SU-DHL-6 (cell line): ENCODE data around the gene COL15A1.

Experiments used
- H2AFZ ChIP-seq: fragments of 200-600 bp; sonication (generic); 2 replicates; pipeline ENCODE4 v1.6.1; 2014; ENCODE audit warnings: low read depth, mild to moderate bottlenecking, moderate library complexity, mixed read lengths, antibody characterized with exemption, low read length; ENCODE audit not compliant: severe bottlenecking
- H3F3A ChIP-seq: fragments of 200-600 bp; shearing (Covaris generic); 2 replicates; pipeline ENCODE4 v1.6.0; 2016; ENCODE audit warnings: antibody characterized with exemption, mild to moderate bottlenecking; ENCODE audit not compliant: insufficient read depth
- H3K27ac ChIP-seq: fragments of 200-600 bp; sonication (generic); 2 replicates; pipeline ENCODE4 v1.5.1; 2016; ENCODE audit warnings: low read depth, mild to moderate bottlenecking, low read length, moderate library complexity, mixed read lengths
- H3K27me3 ChIP-seq: fragments of 200-600 bp; sonication (generic), shearing (Covaris generic); 2 replicates; pipeline ENCODE4 v1.6.0; 2014; ENCODE audit warnings: mild to moderate bottlenecking, low read length
- H3K36me3 ChIP-seq: fragments of 200-600 bp; sonication (generic); 2 replicates; pipeline ENCODE4 v1.6.1; 2014; ENCODE audit warnings: mild to moderate bottlenecking, low read length, mixed read lengths
- H3K4me2 ChIP-seq: fragments of 300-600, 200-600 bp; shearing (Covaris generic), sonication (generic); 2 replicates; pipeline ENCODE4 v1.6.0; 2014; ENCODE audit warnings: low read length, low read depth, mild to moderate bottlenecking; ENCODE audit not compliant: poor library complexity, severe bottlenecking
- H3K4me3 ChIP-seq: fragments of 200-600 bp; sonication (generic); 2 replicates; pipeline ENCODE4 v1.5.1; 2014; ENCODE audit warnings: antibody characterized with exemption, low read length, mild to moderate bottlenecking, mixed read lengths; ENCODE audit not compliant: insufficient read depth, poor library complexity, severe bottlenecking
- H3K79me2 ChIP-seq: fragments of 200-600 bp; sonication (generic); 2 replicates; pipeline ENCODE4 v1.6.1; 2014; ENCODE audit warnings: mild to moderate bottlenecking, low read length, moderate library complexity; ENCODE audit not compliant: insufficient read depth
- H3K9ac ChIP-seq: fragments of 200-600 bp; sonication (generic); 2 replicates; pipeline ENCODE4 v1.7.0; 2014; ENCODE audit warnings: mild to moderate bottlenecking, low read length
- H3K9me2 ChIP-seq: fragments of 200-600 bp; sonication (generic); replicated peaks from 2 replicates; pipeline ENCODE4 v1.6.1; 2014; ENCODE audit warnings: low read length; ENCODE audit not compliant: insufficient read depth
- H3K9me3 ChIP-seq: fragments of 200-600 bp; sonication (generic); 2 replicates; pipeline ENCODE4 v1.6.1; 2014; ENCODE audit warnings: low read length, mixed read lengths; ENCODE audit not compliant: insufficient read depth
- H4K20me1 ChIP-seq: fragments of 200-600 bp; sonication (generic); 2 replicates; pipeline ENCODE4 v1.6.1; 2014; ENCODE audit warnings: low read depth, mild to moderate bottlenecking, antibody characterized with exemption, low read length, moderate library complexity, mixed read lengths
- CTCF ChIP-seq: fragments of 200-600 bp; sonication (generic); IDR thresholded peaks from one replicate; pipeline ENCODE4 v1.5.1; 2017; ENCODE audit warnings: antibody characterized with exemption, mild to moderate bottlenecking, low read length, moderate library complexity; ENCODE audit not compliant: insufficient read depth, poor library complexity, severe bottlenecking
- EZH2phosphoT487 ChIP-seq: fragments of 200-600 bp; sonication (generic), shearing (Covaris generic); conservative IDR thresholded peaks from 2 replicates; pipeline ENCODE4 v1.6.1; 2018; ENCODE audit warnings: mild to moderate bottlenecking, antibody characterized with exemption, low read length, moderate library complexity, mixed read lengths

Gene COL15A1

GRCh38 chr9:98951967-98952366, 8.3 kb downstream of the COL15A1 start:
- no peaks in the 10 kb centered on the region for H3K79me2 ChIP-seq
- no peaks in the 10 kb centered on the region for H3K9me3 ChIP-seq
- no peak overlapping the region for H3K9ac ChIP-seq
- H3K9me2 ChIP-seq, result no peaks in the 10 kb centered on the region
- H4K20me1 ChIP-seq, result no peaks in the 10 kb centered on the region
- no peaks in the 10 kb centered on the region for H3F3A ChIP-seq
- TF ChIP-seq EZH2phosphoT487 (no peak), CTCF (no peak)
- H3K27me3 ChIP-seq, result no peaks in the 10 kb centered on the region
- H3K27ac ChIP-seq, result no peak overlapping the region
- H3K4me2 ChIP-seq, result no peak overlapping the region
- H3K4me3 ChIP-seq, result no peak overlapping the region
- H3K36me3 ChIP-seq, result no peaks in the 10 kb centered on the region
- H2AFZ ChIP-seq, result no peak overlapping the region

- no peaks in the 10 kb centered on the region for H3F3A ChIP-seq
- H3K36me3 ChIP-seq, result no peaks in the 10 kb centered on the region
- no peaks in the 10 kb centered on the region for H4K20me1 ChIP-seq
- H3K27me3 ChIP-seq, result no peaks in the 10 kb centered on the region
- no peaks in the 10 kb centered on the region for H3K79me2 ChIP-seq
- H3K4me3 ChIP-seq, result no peak overlapping the region
- no peak overlapping the region for H3K4me2 ChIP-seq
- TF ChIP-seq EZH2phosphoT487 (no peak), CTCF (no peak)
- no peak overlapping the region for H3K27ac ChIP-seq
- no peak overlapping the region for H3K9ac ChIP-seq
- H3K9me3 ChIP-seq, result no peaks in the 10 kb centered on the region
- H2AFZ ChIP-seq, result no peak overlapping the region
- H3K9me2 ChIP-seq, result no peaks in the 10 kb centered on the region
These were observed 10.0 kb downstream of the COL15A1 start for GRCh38 chr9:98953581-98954243.

- Histone ChIP-seq H3K36me3 (no peaks in the 10 kb centered on the region), H3K4me2 (no peak overlapping the region), H3K9ac (no peak overlapping the region), H4K20me1 (no peaks in the 10 kb centered on the region), H3K4me3 (no peak overlapping the region), H3K27me3 (no peaks in the 10 kb centered on the region), H3F3A (no peaks in the 10 kb centered on the region), H3K9me3 (no peaks in the 10 kb centered on the region), H3K27ac (no peak overlapping the region), H3K9me2 (no peaks in the 10 kb centered on the region), H2AFZ (no peak overlapping the region), H3K79me2 (no peaks in the 10 kb centered on the region)
- TF ChIP-seq CTCF, result no peak
- no peak for TF ChIP-seq EZH2phosphoT487
These were observed 10.5 kb downstream of the COL15A1 start for GRCh38 chr9:98954244-98954610.
